Transverse colon (tissue), 4 donors: ENCODE measurements around the gene CCM2. TPM values are rescaled to one million over a fixed set of nuclear protein-coding genes. Genes with fewer than 3 reads are reported as not detected.

Experiments
- DNase-seq: peaks from one replicate; pipeline ENCODE4 v3.0.0-alpha.2; 2019
- H3K27ac ChIP-seq, 4 donors: fragments of 200-600 bp; sonication (generic); 2 replicates each; pipeline ENCODE4 v1.5.1; 2016 to 2018; ENCODE audit warnings: inconsistent platforms in 4 of 4
- H3K27me3 ChIP-seq: fragments of 200-600 bp; sonication (generic); 2 replicates; pipeline ENCODE4 v1.5.1; 2017; ENCODE audit warnings: inconsistent platforms
- H3K36me3 ChIP-seq, 4 donors: fragments of 200-600 bp; sonication (generic); 2 replicates each; pipeline ENCODE4 v1.5.1; 2017 to 2019; ENCODE audit warnings: inconsistent platforms in 4 of 4
- H3K4me1 ChIP-seq, 4 donors: fragments of 200-600 bp; sonication (generic); 2 replicates each; pipeline ENCODE4 v1.5.1; 2017 to 2020; ENCODE audit warnings: inconsistent platforms in 4 of 4
- H3K4me3 ChIP-seq, 4 donors: fragments of 200-600 bp; sonication (generic); 1 replicate in 1 of 4; 2 replicates in 3 of 4; pipeline versions ENCODE4 v1.5.1 to v1.6.1; 2017 to 2019; ENCODE audit warnings: inconsistent platforms in 4 of 4
- H3K9me3 ChIP-seq, 2 donors: fragments of 200-600 bp; sonication (generic); 2 replicates each; pipeline ENCODE4 v1.5.1; 2017 to 2019; ENCODE audit warnings: inconsistent platforms in 2 of 2
- EP300 ChIP-seq: sonication (generic); formaldehyde crosslinking; IDR thresholded peaks from one replicate; pipeline ENCODE4 v1.6.1; 2017; ENCODE audit warnings: antibody characterized with exemption, low read depth
- POLR2A ChIP-seq: fragments of 450-650 bp; IDR thresholded peaks from one replicate; pipeline ENCODE4 v1.6.1; 2016; ENCODE audit warnings: antibody characterized with exemption, mild to moderate bottlenecking, moderate library complexity
- POLR2AphosphoS5 ChIP-seq, 3 donors: sonication (generic); formaldehyde crosslinking; IDR thresholded peaks; one replicate each; pipeline ENCODE4 v1.6.1; 2016; ENCODE audit warnings: antibody characterized with exemption in 3 of 3
- WGBS, 2 donors: methylation state at CpG; one replicate each; pipeline ENCODE4 v1.1.5; 2018; ENCODE audit warnings: low coverage in 1 of 2; 5-methylcytosine and 5-hydroxymethylcytosine counted together
- in situ Hi-C, 4 donors: fragments of 200-750 bp; cut with MboI; loops; one replicate each; pipeline versions ENCODE4 v1.15.0 to v1.15.1; 2017; ENCODE audit warnings: low sequenced_read_pairs in 3 of 4, low pct_ligation_motif_present in 1 of 4, low pct_unique_long_range_greater_than_20kb in 1 of 4
- intact Hi-C: fragments of 100-400 bp; cut with DNase I; formaldehyde crosslinking; loops from one replicate; pipeline ENCODE4 v1.15.1; 2023; ENCODE audit warnings: low total_unique reads
- total RNA-seq, 4 donors: library from RNA; depleted of rRNA; stranded (reverse); fragments of >200 nt; gene quantifications; one replicate each; pipeline ENCODE4 v1.1.0, GENCODE V29; 2016
- TF ChIP-seq, protein P1 (sequence below), 5 experiments: fragments of 200-600 bp in 3 of 5; fragments of 450-650 bp in 2 of 5; sonication (generic) in 3 of 5; IDR thresholded peaks; 1 replicate in 2 of 5; 2 replicates in 3 of 5; pipeline ENCODE4 v1.5.1; 2016 to 2017; ENCODE audit warnings: antibody characterized with exemption in 5 of 5, inconsistent platforms in 3 of 5, mild to moderate bottlenecking in 2 of 5, moderate library complexity in 1 of 5

CCM2 gene
- total RNA-seq, 4 donors from 2014 or later, result 40.4 to 76.4 (median 47.8) TPM

GRCh38 chr7:45073031-45073785 is 73.2 kb downstream of the CCM2 start:
- Histone ChIP-seq H3K27me3 (no peaks in the 10 kb centered on the region), H3K4me3 (no peak overlapping the region), H3K9me3 (no peaks in the 10 kb centered on the region), H3K27ac (no peak overlapping the region), H3K4me1 (peaks cover 0 to 2% (median 0%) of the 10 kb centered on the region in 4 donors), H3K36me3 (peaks cover 0 to 27% (median 13%) of the 10 kb centered on the region in 4 donors)
- in situ Hi-C loops (no loop called here), intact Hi-C loops (no loop called here)
- no peak for DNase-seq
- 93 to 100% methylated on average over 1 to 17 of the region's 17 CpGs for WGBS, 2 donors
- TF ChIP-seq POLR2AphosphoS5 (IDR thresholded peaks at IDR 0.05), result no peak
- no peak for TF ChIP-seq EP300
- no peak for TF ChIP-seq POLR2A
- TF ChIP-seq, protein P1, sequence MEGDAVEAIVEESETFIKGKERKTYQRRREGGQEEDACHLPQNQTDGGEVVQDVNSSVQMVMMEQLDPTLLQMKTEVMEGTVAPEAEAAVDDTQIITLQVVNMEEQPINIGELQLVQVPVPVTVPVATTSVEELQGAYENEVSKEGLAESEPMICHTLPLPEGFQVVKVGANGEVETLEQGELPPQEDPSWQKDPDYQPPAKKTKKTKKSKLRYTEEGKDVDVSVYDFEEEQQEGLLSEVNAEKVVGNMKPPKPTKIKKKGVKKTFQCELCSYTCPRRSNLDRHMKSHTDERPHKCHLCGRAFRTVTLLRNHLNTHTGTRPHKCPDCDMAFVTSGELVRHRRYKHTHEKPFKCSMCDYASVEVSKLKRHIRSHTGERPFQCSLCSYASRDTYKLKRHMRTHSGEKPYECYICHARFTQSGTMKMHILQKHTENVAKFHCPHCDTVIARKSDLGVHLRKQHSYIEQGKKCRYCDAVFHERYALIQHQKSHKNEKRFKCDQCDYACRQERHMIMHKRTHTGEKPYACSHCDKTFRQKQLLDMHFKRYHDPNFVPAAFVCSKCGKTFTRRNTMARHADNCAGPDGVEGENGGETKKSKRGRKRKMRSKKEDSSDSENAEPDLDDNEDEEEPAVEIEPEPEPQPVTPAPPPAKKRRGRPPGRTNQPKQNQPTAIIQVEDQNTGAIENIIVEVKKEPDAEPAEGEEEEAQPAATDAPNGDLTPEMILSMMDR (IDR thresholded peaks at IDR 0.05), result no peak

DNA sequence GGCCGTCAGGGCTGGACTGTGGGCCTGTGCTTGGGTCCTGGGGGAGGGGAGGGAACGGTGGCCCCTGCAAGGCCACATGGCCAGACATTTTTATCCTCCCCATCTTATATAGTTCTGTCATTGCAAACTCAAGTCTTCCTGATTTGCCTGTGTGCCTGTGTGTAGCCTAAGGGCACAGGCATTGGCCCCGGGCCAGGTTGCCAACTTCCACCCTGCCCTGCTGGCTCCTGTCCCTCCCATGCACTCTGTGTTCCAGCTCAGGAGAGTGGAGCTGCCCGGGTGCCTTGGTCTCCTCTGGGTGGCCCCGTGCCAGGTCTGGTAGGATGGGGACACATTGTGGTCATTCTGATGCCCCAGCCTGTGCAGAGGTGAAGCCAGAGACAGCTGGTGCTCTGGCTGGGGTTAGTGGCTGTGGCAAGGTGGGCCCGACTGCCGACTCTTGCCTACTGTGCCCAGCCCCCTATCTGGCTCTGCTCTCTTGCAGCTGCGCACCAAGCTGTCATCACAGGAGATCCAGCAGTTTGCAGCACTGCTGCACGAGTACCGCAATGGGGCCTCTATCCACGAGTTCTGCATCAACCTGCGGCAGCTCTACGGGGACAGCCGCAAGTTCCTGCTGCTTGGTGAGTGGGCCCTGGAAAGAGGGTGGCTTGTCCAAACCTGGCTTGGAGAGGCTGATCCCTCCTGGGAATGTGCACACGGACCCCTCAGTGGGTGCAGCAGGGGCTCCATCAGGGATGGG is 74.0 kb downstream of the CCM2 start:
- intact Hi-C loops (no loop called here), in situ Hi-C loops (no loop called here)
- Histone ChIP-seq H3K4me3 (no peak overlapping the region), H3K9me3 (no peaks in the 10 kb centered on the region), H3K27me3 (no peaks in the 10 kb centered on the region), H3K4me1 (no peaks in the 10 kb centered on the region), H3K27ac (no peak overlapping the region), H3K36me3 (peaks cover 0 to 27% (median 13%) of the 10 kb centered on the region in 4 donors)
- TF ChIP-seq, protein P1 (IDR thresholded peaks at IDR 0.05), result no peak
- TF ChIP-seq POLR2A (no peak), EP300 (no peak), POLR2AphosphoS5 (IDR thresholded peaks at IDR 0.05) (no peak)
- DNase-seq, result no peak
- WGBS, 2 donors, result 90% methylated on average over 15 of the region's 15 CpGs; no CpG with 5 or more reads in 1 of the 2 donors

DNA sequence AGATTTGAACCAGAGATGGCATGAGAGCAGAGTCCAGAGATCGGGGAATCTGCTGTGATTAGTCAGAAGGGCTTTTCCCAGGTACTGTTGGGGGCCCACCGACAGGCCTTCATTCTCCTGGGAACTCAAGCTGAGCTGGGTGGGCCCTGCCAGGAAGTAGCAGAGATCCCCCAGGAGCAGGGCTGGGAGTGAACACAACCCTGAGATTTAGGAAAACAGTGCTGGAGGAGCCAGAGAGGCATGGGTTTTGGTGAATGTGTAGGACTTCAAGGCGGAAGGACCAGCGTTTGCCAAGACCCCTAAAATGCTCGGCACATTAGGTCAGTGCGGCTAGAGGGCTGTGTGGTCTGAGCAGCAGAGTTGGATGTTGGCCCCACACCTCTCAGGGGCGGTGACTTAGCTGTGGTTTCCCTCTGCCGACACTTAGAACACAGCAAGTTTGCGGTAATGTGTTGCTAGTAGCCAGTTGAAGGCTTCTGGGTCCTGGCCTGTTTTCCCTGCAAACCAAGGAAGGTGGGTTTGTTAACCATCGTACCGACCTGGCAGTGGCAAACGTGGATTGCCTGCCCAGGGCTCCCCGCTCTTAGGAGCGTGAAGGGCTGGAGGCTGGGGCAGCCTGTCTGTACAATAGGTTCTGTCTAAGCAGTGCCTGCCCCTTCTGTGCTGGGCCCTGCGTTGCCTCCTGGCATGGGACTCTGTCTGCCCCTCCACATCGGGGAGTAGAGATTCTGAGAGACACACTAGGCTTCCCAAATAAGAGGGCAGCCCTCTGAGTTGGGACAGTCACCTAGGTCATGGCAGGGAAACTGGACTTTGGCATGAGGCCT is 74.7 kb downstream of the CCM2 start:
- Histone ChIP-seq H3K27me3 (no peaks in the 10 kb centered on the region), H3K27ac (no peak overlapping the region), H3K36me3 (peaks cover 0 to 25% (median 12%) of the 10 kb centered on the region in 4 donors), H3K4me3 (no peak overlapping the region), H3K9me3 (no peaks in the 10 kb centered on the region), H3K4me1 (no peaks in the 10 kb centered on the region)
- intact Hi-C loops, result no loop called here
- WGBS, 2 donors, result 87% methylated on average over 16 of the region's 16 CpGs; no CpG with 5 or more reads in 1 of the 2 donors
- no peak for DNase-seq
- no peak for TF ChIP-seq EP300
- TF ChIP-seq, protein P1 (IDR thresholded peaks at IDR 0.05), result no peak
- no peak for TF ChIP-seq POLR2AphosphoS5 (IDR thresholded peaks at IDR 0.05)
- TF ChIP-seq POLR2A, result no peak
- in situ Hi-C loops, result no loop called here

GRCh38 chr7:45075355-45075644 is 75.3 kb downstream of the CCM2 start:
- no peaks in the 10 kb centered on the region for H3K4me1 ChIP-seq
- intact Hi-C loops (no loop called here), in situ Hi-C loops (no loop called here)
- H3K4me3 ChIP-seq, result no peak overlapping the region
- WGBS, 2 donors, result 83% methylated on average over 1 of the region's 1 CpG; no CpG with 5 or more reads in 1 of the 2 donors
- H3K27me3 ChIP-seq, result no peaks in the 10 kb centered on the region
- TF ChIP-seq, protein P1 (IDR thresholded peaks at IDR 0.05), result no peak
- TF ChIP-seq POLR2A (no peak), POLR2AphosphoS5 (IDR thresholded peaks at IDR 0.05) (no peak), EP300 (no peak)
- no peaks in the 10 kb centered on the region for H3K9me3 ChIP-seq
- H3K27ac ChIP-seq, result no peak overlapping the region
- DNase-seq, result no peak
- peaks cover 0 to 19% (median 9%) of the 10 kb centered on the region in 4 donors for H3K36me3 ChIP-seq
